ENCODE results near the gene IPMK.

GRCh38 chr10:58291538-58292174, 24.0 kb upstream of the IPMK start:
- TF ChIP-seq SPI1 (IDR thresholded peaks at IDR 0.05; ENCODE audit: low read depth, low read length) (no peak), POLR2A (IDR thresholded peaks at IDR 0.05; ENCODE audit: low read depth, low read length) (no peak), TAF1 (IDR thresholded peaks at IDR 0.05; ENCODE audit: low read depth, low read length) (no peak), PAX5 (IDR thresholded peaks at IDR 0.05; ENCODE audit: insufficient read depth, low read length, severe bottlenecking) (no peak), POLR2AphosphoS5 (IDR thresholded peaks at IDR 0.05; ENCODE audit: low read depth, low read length) (no peak), POU2F2 (IDR thresholded peaks at IDR 0.05; ENCODE audit: low read depth, low read length) (no peak)
